H1 (cell line): ENCODE data around the gene TNS1. TPM values are rescaled to one million over a fixed set of nuclear protein-coding genes. Genes with fewer than 3 reads are reported as not detected.

Experiments used
- TAF7 ChIP-seq: optimal IDR thresholded peaks from 2 replicates; pipeline ENCODE3; 2011; ENCODE audit warnings: low read depth, mild to moderate bottlenecking, inconsistent platforms, low read length, moderate library complexity, borderline replicate concordance
- polyA plus RNA-seq, 7 experiments: library from polyadenylated mRNA; depleted of rRNA in 3 of 7; stranded (reverse) in 5 of 7; unstranded in 2 of 7; fragments of >200 nt in 5 of 7; fragments of 200-250 nt in 2 of 7; gene quantifications; 1 replicate in 5 of 7; 2 replicates in 1 of 7; 4 replicates in 1 of 7; pipeline versions ENCODE4 v1.2.1 to v1.2.3, GENCODE V29; 2011 to 2013; ENCODE audit warnings: missing spikeins in 2 of 7, mixed read lengths in 2 of 7
- total RNA-seq: library from RNA; stranded (reverse); fragmentation: NEBNext Ultra II Directional; extraction: Animal tissue kit (Norgen Biotek cat#: 25700); gene quantifications from 2 replicates; pipeline ENCODE4 v1.2.1, GENCODE V29; 2021

The TNS1 gene
- total and polyA plus RNA-seq, 2 of the 8 experiments (the other 6 are each of a cell fraction or from before 2014, with no cell fraction given) = 1.5 to 5.1 TPM

GRCh38 chr2:217915706-217916105, 87.1 kb downstream of the TNS1 start (continued):
- no peak for TF ChIP-seq TAF7
